NT2/D1 (cell line): ENCODE measurements around the gene ADGRD1.

Experiments used
- DNase-seq: peaks from one replicate; pipeline ENCODE4 v3.0.0-alpha.2; 2011; ENCODE audit warnings: low read depth, low spot score
- H3K27me3 ChIP-seq: 2 replicates; pipeline ENCODE4 v1.6.0; 2011; ENCODE audit warnings: mild to moderate bottlenecking; ENCODE audit not compliant: insufficient read length, insufficient read depth
- H3K36me3 ChIP-seq: 2 replicates; pipeline ENCODE4 v1.6.1; 2011; ENCODE audit warnings: mild to moderate bottlenecking, low read length, mixed read lengths; ENCODE audit not compliant: insufficient read depth, insufficient read length
- H3K4me1 ChIP-seq: 2 replicates; pipeline ENCODE4 v1.5.1; 2011; ENCODE audit not compliant: insufficient read depth, insufficient read length
- H3K4me3 ChIP-seq: 2 replicates; pipeline ENCODE4 v1.5.1; 2011; ENCODE audit warnings: low read depth; ENCODE audit not compliant: insufficient read length
- H3K9ac ChIP-seq: 2 replicates; pipeline ENCODE4 v1.6.0; 2011; ENCODE audit warnings: low read depth; ENCODE audit not compliant: insufficient read length
- H3K9me3 ChIP-seq: 2 replicates; pipeline ENCODE4 v1.5.1; 2011; ENCODE audit warnings: mild to moderate bottlenecking, low read length; ENCODE audit not compliant: insufficient read depth
- SUZ12 ChIP-seq: IDR thresholded peaks from 2 replicates; pipeline ENCODE4 v1.6.1; 2011; ENCODE audit not compliant: insufficient read length, insufficient read depth; ENCODE audit errors: extremely low read depth
- YY1 ChIP-seq: IDR thresholded peaks from 2 replicates; pipeline ENCODE4 v1.6.1; 2011; ENCODE audit not compliant: insufficient read length, insufficient read depth
- ZNF274 ChIP-seq: IDR thresholded peaks from 2 replicates; pipeline ENCODE4 v1.6.1; 2011; ENCODE audit warnings: mild to moderate bottlenecking, low read depth, low read length

ADGRD1 gene

GRCh38 chr12:131112700-131113290, 159.1 kb downstream of the ADGRD1 start:
- H3K9ac ChIP-seq: no peak overlapping the region
- H3K4me1 ChIP-seq: peaks cover 10% of the 10 kb centered on the region
- TF ChIP-seq YY1 (no peak), ZNF274 (no peak), SUZ12 (no peak)

GRCh38 chr12:131113568-131114270, 160.0 kb downstream of the ADGRD1 start:
- DNase-seq: no peak
- Histone ChIP-seq H3K9me3 (no peaks in the 10 kb centered on the region), H3K4me1 (peaks cover 10% of the 10 kb centered on the region), H3K36me3 (no peaks in the 10 kb centered on the region), H3K4me3 (no peak overlapping the region), H3K9ac (no peak overlapping the region), H3K27me3 (no peaks in the 10 kb centered on the region)
- no peak for TF ChIP-seq YY1
- no peak for TF ChIP-seq ZNF274

More at GRCh38 chr12:131112700-131113290, 159.1 kb downstream of the ADGRD1 start:
- Histone ChIP-seq H3K4me3 (no peak overlapping the region), H3K9me3 (peaks cover 5% of the 10 kb centered on the region; the same call in 1 of the 2 replicates), H3K36me3 (no peaks in the 10 kb centered on the region), H3K27me3 (no peaks in the 10 kb centered on the region)
- no peak for DNase-seq

- TF ChIP-seq YY1 (no peak), ZNF274 (no peak), SUZ12 (no peak)
- no peaks in the 10 kb centered on the region for H3K27me3 ChIP-seq
Measured at GRCh38 chr12:131114271-131114670, 160.6 kb downstream of the ADGRD1 start.

GRCh38 chr12:131114942-131115584, 161.4 kb downstream of the ADGRD1 start:
- H3K9ac ChIP-seq: no peak overlapping the region
- H3K9me3 ChIP-seq: no peaks in the 10 kb centered on the region
- no peak for DNase-seq
- TF ChIP-seq ZNF274 (no peak), YY1 (no peak), SUZ12 (no peak)
- no peaks in the 10 kb centered on the region for H3K36me3 ChIP-seq
- H3K27me3 ChIP-seq: no peaks in the 10 kb centered on the region
- H3K4me1 ChIP-seq: peaks cover 10% of the 10 kb centered on the region
- H3K4me3 ChIP-seq: no peak overlapping the region

More at GRCh38 chr12:131114271-131114670, 160.6 kb downstream of the ADGRD1 start:
- Histone ChIP-seq H3K36me3 (no peaks in the 10 kb centered on the region), H3K4me1 (peaks cover 10% of the 10 kb centered on the region), H3K4me3 (no peak overlapping the region), H3K9me3 (no peaks in the 10 kb centered on the region), H3K9ac (no peak overlapping the region)
- no peak for DNase-seq

GRCh38 chr12:131115766-131116467, 162.2 kb downstream of the ADGRD1 start:
- Histone ChIP-seq H3K36me3 (no peaks in the 10 kb centered on the region), H3K27me3 (no peaks in the 10 kb centered on the region), H3K9me3 (no peaks in the 10 kb centered on the region), H3K4me3 (no peak overlapping the region), H3K9ac (no peak overlapping the region), H3K4me1 (peaks cover 10% of the 10 kb centered on the region)
- TF ChIP-seq YY1 (no peak), SUZ12 (no peak), ZNF274 (no peak)
- no peak for DNase-seq

GRCh38 chr12:131116468-131117117, 162.9 kb downstream of the ADGRD1 start:
- DNase-seq: peak; percentile 27
- Histone ChIP-seq H3K9ac (no peak overlapping the region), H3K27me3 (no peaks in the 10 kb centered on the region), H3K36me3 (no peaks in the 10 kb centered on the region), H3K4me1 (peaks cover 10% of the 10 kb centered on the region), H3K4me3 (no peak overlapping the region), H3K9me3 (no peaks in the 10 kb centered on the region)
- TF ChIP-seq YY1 (no peak), ZNF274 (no peak), SUZ12 (no peak)
